ENCODE results near the gene TACC3.

The TACC3 gene

GRCh38 chr4:1721666-1722550, 587 bp downstream of the TACC3 start:
- peak overlapping the region; percentile 98 to 99 for H3K27ac Mint-ChIP-seq
- no peak for DNase-seq
- H3K9me3 Mint-ChIP-seq, result no peaks in the 10 kb centered on the region
- H3K4me3 Mint-ChIP-seq, result peak overlapping the region; percentile 91
- H3K27me3 Mint-ChIP-seq, result no peaks in the 10 kb centered on the region
- H3K36me3 Mint-ChIP-seq (ENCODE audit: insufficient read depth), result peaks cover 27% of the 10 kb centered on the region
- peaks cover 45 to 47% of the 10 kb centered on the region in 2 donors for H3K4me1 Mint-ChIP-seq (ENCODE audit: low read depth in 2 of 2)
- ATAC-seq (replicated peaks), result no peak

DNA sequence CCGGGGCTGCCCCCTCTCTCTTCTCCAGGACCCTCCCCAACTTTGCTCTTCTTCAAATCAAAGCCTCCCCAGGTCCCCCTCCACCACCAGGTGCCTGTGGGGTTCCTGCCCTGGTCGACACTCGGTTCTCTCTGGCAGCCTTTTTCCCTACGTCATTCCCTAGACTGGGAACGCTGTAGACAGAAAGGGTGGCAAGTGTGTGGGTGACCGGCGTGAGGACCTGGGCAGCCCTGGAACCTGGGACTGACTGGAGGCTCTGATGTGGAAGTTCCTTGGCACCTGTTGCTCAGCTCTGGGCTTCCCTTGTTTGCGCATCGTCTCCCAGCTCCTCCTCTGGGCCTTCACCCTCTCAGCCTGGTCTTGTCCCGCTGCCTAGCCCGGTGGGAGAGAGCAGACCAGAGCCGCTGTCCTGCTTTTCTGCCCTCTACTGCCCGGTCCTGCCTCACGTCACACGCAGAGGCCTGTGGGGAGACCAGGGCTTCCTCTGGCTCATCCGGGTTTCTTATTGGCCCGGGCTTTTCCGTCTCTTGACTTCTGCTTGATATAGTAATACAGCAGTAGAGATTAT, 1.3 kb downstream of the TACC3 start:
- H3K9me3 Mint-ChIP-seq, result no peaks in the 10 kb centered on the region
- H3K27me3 Mint-ChIP-seq, result no peaks in the 10 kb centered on the region
- H3K4me3 Mint-ChIP-seq, result peak overlapping the region; percentile 91
- ATAC-seq (replicated peaks), result no peak
- H3K4me1 Mint-ChIP-seq (ENCODE audit: low read depth in 2 of 2), result peaks cover 45% of the 10 kb centered on the region in 2 donors
- H3K36me3 Mint-ChIP-seq (ENCODE audit: insufficient read depth), result peaks cover 31% of the 10 kb centered on the region
- peak overlapping the region; percentile 98 to 99 for H3K27ac Mint-ChIP-seq
- no peak for DNase-seq

DNA sequence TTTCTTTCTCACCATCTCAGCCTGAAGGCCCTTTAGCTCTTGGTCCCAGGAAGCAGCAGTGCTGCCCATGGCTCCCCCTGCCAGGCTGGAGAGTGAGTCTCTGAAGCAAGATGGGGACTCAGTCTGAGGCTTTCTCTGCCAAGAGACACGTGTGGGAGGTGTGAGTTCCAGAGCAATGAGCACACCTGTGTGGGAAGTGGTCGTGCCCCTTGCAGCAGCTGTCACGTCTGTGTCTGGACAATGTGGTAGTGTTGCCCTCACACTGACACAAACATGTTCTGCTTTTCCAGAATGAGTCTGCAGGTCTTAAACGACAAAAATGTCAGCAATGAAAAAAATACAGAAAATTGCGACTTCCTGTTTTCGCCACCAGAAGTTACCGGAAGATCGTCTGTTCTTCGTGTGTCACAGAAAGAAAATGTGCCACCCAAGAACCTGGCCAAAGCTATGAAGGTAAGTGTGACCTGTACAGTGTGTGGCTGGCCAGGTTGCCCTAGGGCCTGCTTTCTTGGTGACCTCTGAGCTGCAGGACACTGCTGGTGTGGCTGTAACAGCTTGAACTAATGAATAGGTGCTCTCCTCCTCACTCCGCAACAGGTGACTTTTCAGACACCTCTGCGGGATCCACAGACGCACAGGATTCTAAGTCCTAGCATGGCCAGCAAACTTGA, 1.9 kb downstream of the TACC3 start:
- peak overlapping the region; percentile 98 to 99 for H3K27ac Mint-ChIP-seq
- H3K4me3 Mint-ChIP-seq, result peak overlapping the region; percentile 91
- DNase-seq, result peak; percentile 36 to 47 (median 40)
- H3K4me1 Mint-ChIP-seq (ENCODE audit: low read depth in 2 of 2), result peaks cover 43 to 45% of the 10 kb centered on the region in 2 donors
- H3K9me3 Mint-ChIP-seq, result no peaks in the 10 kb centered on the region
- H3K27me3 Mint-ChIP-seq, result no peaks in the 10 kb centered on the region
- H3K36me3 Mint-ChIP-seq (ENCODE audit: insufficient read depth), result peaks cover 38% of the 10 kb centered on the region
- peak; percentile 23 for ATAC-seq (replicated peaks)

- H3K27ac Mint-ChIP-seq, result peak overlapping the region; percentile 44 to 46
- H3K4me1 Mint-ChIP-seq (ENCODE audit: low read depth in 2 of 2), result peaks cover 39 to 43% of the 10 kb centered on the region in 2 donors
- DNase-seq (no peak), ATAC-seq (replicated peaks) (no peak)
- H3K36me3 Mint-ChIP-seq (ENCODE audit: insufficient read depth), result peaks cover 52% of the 10 kb centered on the region
- H3K27me3 Mint-ChIP-seq, result no peaks in the 10 kb centered on the region
- peak overlapping the region; percentile 91 for H3K4me3 Mint-ChIP-seq
- H3K9me3 Mint-ChIP-seq, result no peaks in the 10 kb centered on the region
Observed at GRCh38 chr4:1725521-1725920, 4.2 kb downstream of the TACC3 start.

GRCh38 chr4:1726146-1726934, 5.0 kb downstream of the TACC3 start:
- no peaks in the 10 kb centered on the region for H3K9me3 Mint-ChIP-seq
- H3K27ac Mint-ChIP-seq, result peak overlapping the region; percentile 73 to 77
- H3K4me1 Mint-ChIP-seq (ENCODE audit: low read depth in 2 of 2), result peaks cover 39 to 43% of the 10 kb centered on the region in 2 donors
- H3K27me3 Mint-ChIP-seq, result no peaks in the 10 kb centered on the region
- DNase-seq, result peak; percentile 90 to 93 (median 92)
- ATAC-seq (replicated peaks), result peak; percentile 47
- H3K4me3 Mint-ChIP-seq, result peak overlapping the region in 1 of 2 donors; percentile 22
- H3K36me3 Mint-ChIP-seq (ENCODE audit: insufficient read depth), result peaks cover 50% of the 10 kb centered on the region

DNA sequence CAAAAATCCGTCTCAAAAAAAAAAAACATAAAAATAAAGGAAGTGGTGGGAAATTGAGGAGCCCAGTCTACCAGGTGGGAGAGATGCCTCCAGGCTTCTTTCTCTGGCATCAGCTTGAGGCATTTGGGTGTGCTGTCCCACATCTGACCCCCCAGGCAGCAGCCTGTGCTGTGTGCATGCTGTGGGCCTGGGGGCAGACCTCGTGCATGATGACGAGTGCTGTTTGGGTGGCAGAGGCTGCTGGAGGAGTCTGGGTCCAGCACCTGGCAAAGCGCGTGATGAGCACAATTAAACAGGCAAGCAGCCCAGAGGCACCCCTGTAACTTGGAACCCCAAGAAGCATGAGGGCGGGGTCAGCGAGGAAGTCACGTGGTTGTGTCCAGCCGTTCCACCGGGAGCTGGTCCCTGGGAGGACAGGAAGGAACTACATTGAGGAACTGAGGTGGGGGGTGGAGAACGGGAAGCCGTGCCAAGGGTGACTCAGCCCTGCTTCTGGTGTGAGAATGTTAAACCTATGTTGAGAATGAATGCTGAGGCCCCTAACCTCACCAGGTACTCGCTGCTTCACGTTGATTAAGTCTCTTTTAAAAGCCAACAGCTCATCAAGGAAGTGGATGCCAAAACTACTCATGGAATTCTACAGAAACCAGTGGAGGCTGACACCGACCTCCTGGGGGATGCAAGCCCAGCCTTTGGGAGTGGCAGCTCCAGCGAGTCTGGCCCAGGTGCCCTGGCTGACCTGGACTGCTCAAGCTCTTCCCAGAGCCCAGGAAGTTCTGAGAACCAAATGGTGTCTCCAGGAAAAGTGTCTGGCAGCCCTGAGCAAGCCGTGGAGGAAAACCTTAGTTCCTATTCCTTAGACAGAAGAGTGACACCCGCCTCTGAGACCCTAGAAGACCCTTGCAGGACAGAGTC, 6.1 kb downstream of the TACC3 start:
- peaks cover 53% of the 10 kb centered on the region for H3K36me3 Mint-ChIP-seq (ENCODE audit: insufficient read depth)
- no peak overlapping the region for H3K4me3 Mint-ChIP-seq
- no peaks in the 10 kb centered on the region for H3K9me3 Mint-ChIP-seq
- no peaks in the 10 kb centered on the region for H3K27me3 Mint-ChIP-seq
- DNase-seq, result no peak
- ATAC-seq (replicated peaks), result no peak
- H3K4me1 Mint-ChIP-seq (ENCODE audit: low read depth in 2 of 2), result peaks cover 33 to 37% of the 10 kb centered on the region in 2 donors
- H3K27ac Mint-ChIP-seq, result no peak overlapping the region

- peaks cover 23 to 27% of the 10 kb centered on the region in 2 donors for H3K4me1 Mint-ChIP-seq (ENCODE audit: low read depth in 2 of 2)
- H3K4me3 Mint-ChIP-seq, result peak overlapping the region in 1 of 2 donors; percentile 31
- H3K9me3 Mint-ChIP-seq, result no peaks in the 10 kb centered on the region
- no peak overlapping the region for H3K27ac Mint-ChIP-seq
- ATAC-seq (replicated peaks), result no peak
- peaks cover 49% of the 10 kb centered on the region for H3K36me3 Mint-ChIP-seq (ENCODE audit: insufficient read depth)
- no peaks in the 10 kb centered on the region for H3K27me3 Mint-ChIP-seq
- DNase-seq, result no peak
Observed at GRCh38 chr4:1728061-1728980, 7.0 kb downstream of the TACC3 start.

- Mint-ChIP-seq H3K27me3 (no peaks in the 10 kb centered on the region), H3K27ac (no peak overlapping the region), H3K4me1 (ENCODE audit: low read depth in 2 of 2) (peaks cover 14 to 16% of the 10 kb centered on the region in 2 donors), H3K9me3 (no peaks in the 10 kb centered on the region), H3K36me3 (ENCODE audit: insufficient read depth) (peaks cover 51% of the 10 kb centered on the region), H3K4me3 (no peak overlapping the region)
- ATAC-seq (replicated peaks), result no peak
- no peak for DNase-seq
Observed at GRCh38 chr4:1730532-1731135, 9.3 kb downstream of the TACC3 start.

- peaks cover 12 to 14% of the 10 kb centered on the region in 2 donors for H3K4me1 Mint-ChIP-seq (ENCODE audit: low read depth in 2 of 2)
- no peak for ATAC-seq (replicated peaks)
- no peaks in the 10 kb centered on the region for H3K27me3 Mint-ChIP-seq
- no peak for DNase-seq
- no peaks in the 10 kb centered on the region for H3K9me3 Mint-ChIP-seq
- peaks cover 54% of the 10 kb centered on the region for H3K36me3 Mint-ChIP-seq (ENCODE audit: insufficient read depth)
- no peak overlapping the region for H3K27ac Mint-ChIP-seq
- no peak overlapping the region for H3K4me3 Mint-ChIP-seq
Observed at GRCh38 chr4:1731180-1731579, 9.9 kb downstream of the TACC3 start.

GRCh38 chr4:1732911-1733310, 11.6 kb downstream of the TACC3 start:
- Mint-ChIP-seq H3K4me1 (ENCODE audit: low read depth in 2 of 2) (peaks cover 7 to 9% of the 10 kb centered on the region in 2 donors), H3K9me3 (no peaks in the 10 kb centered on the region), H3K27ac (no peak overlapping the region), H3K36me3 (ENCODE audit: insufficient read depth) (peaks cover 55% of the 10 kb centered on the region), H3K27me3 (no peaks in the 10 kb centered on the region), H3K4me3 (no peak overlapping the region)
- DNase-seq (no peak), ATAC-seq (replicated peaks) (no peak)

- no peak overlapping the region for H3K4me3 Mint-ChIP-seq
- no peaks in the 10 kb centered on the region for H3K4me1 Mint-ChIP-seq (ENCODE audit: low read depth in 2 of 2)
- H3K36me3 Mint-ChIP-seq (ENCODE audit: insufficient read depth), result peaks cover 43% of the 10 kb centered on the region
- no peak overlapping the region for H3K27ac Mint-ChIP-seq
- H3K9me3 Mint-ChIP-seq, result no peaks in the 10 kb centered on the region
- ATAC-seq (replicated peaks) (no peak), DNase-seq (no peak)
- no peaks in the 10 kb centered on the region for H3K27me3 Mint-ChIP-seq
Observed at GRCh38 chr4:1735215-1735614, 13.9 kb downstream of the TACC3 start.
